Pancreas (tissue), 10 donors: ENCODE data around the gene ECHDC3. TPM values are rescaled to one million over a fixed set of nuclear protein-coding genes. Genes with fewer than 3 reads are reported as not detected.

Source experiments
- ATAC-seq, 4 donors: fragments of 200-7000 bp; cut with Tn5 transposase; one replicate each; pipeline versions ENCODE4 v1.8.0 to v1.9.1; 2020; ENCODE audit warnings: mild to moderate bottlenecking in 4 of 4, moderate library complexity in 4 of 4
- DNase-seq, 6 donors: peaks; one replicate each; pipeline ENCODE4 v3.0.0-alpha.2; 2020
- FAIRE-seq: peaks from 2 replicates; lab custom pipeline; 2012; peaks lifted over from hg19 to GRCh38; lab: Jason Lieb, UNC
- H3K27ac ChIP-seq, 4 donors: fragments of 200-600 bp; sonication (generic); 1 replicate in 3 of 4; 2 replicates in 1 of 4; pipeline versions ENCODE4 v1.5.0 to v1.8.0; 2020
- H3K27me3 ChIP-seq, 4 donors: fragments of 200-600 bp; one replicate each; pipeline ENCODE4 v1.8.0; 2021
- H3K36me3 ChIP-seq, 3 donors: fragments of 200-600 bp; sonication (generic) in 1 of 3; one replicate each; pipeline versions ENCODE4 v1.5.0 to v1.8.0; 2020 to 2021
- H3K4me1 ChIP-seq, 3 donors: fragments of 200-600 bp; one replicate each; pipeline ENCODE4 v1.8.0; 2021
- H3K4me3 ChIP-seq, 4 donors: fragments of 200-600 bp; sonication (generic) in 2 of 4; one replicate each; pipeline versions ENCODE4 v1.5.0 to v1.8.0; 2020 to 2021
- H3K9me3 ChIP-seq, 4 donors: fragments of 200-600 bp; one replicate each; pipeline ENCODE4 v1.8.0; 2021
- WGBS, 2 donors: extraction: QIAGEN DNeasy Blood & Tissue Kit; methylation state at CpG; one replicate each; pipeline ENCODE4 v1.1.7; 2013; 5-methylcytosine and 5-hydroxymethylcytosine counted together
- intact Hi-C, 3 donors: fragments of 100-400 bp; cut with DNase I; formaldehyde crosslinking; loops; one replicate each; pipeline versions ENCODE4 v1.11.1 to v1.14.2; 2022
- polyA plus RNA-seq, 2 donors: library from polyadenylated mRNA; stranded (reverse); fragments of 200-250 nt; gene quantifications; one replicate each; pipeline ENCODE4 v1.2.3, GENCODE V29; 2013
- total RNA-seq, 6 donors: library from RNA; stranded (reverse); fragmentation: NEBNext Ultra II Directional in 4 of 6; extraction: Animal tissue kit (Norgen Biotek cat#: 25700) in 4 of 6; gene quantifications; one replicate each; pipeline versions ENCODE4 v1.2.1 to v1.2.4, GENCODE V29; 2021 to 2023
- TF ChIP-seq, protein P1 (sequence below), 4 donors: fragments of 200-600 bp; sonication (generic) in 3 of 4; IDR thresholded peaks; one replicate each; pipeline versions ENCODE4 v1.5.0 to v1.8.0; 2021; ENCODE audit warnings: antibody characterized with exemption in 4 of 4
- donor health status: healthy with polysubstance abuse.
- donor health status: DM: no; HTN: no; CAD: no; lungs with moderate emphysema.
- donor health status: DM: no; HTN: no; CAD: no.
- donor health status: control.
- donor health status: control.
- donor health status: Bipolar disorder and iron deficiency.
- donor health status: DM: yes; HTN: yes; CAD: no.
- donor health status: DM: no; HTN: no; CAD: no.
- donor health status: DM: no; HTN: no; CAD: no.
- donor health status: DM: yes; HTN: yes; CAD: no.

The ECHDC3 gene
- total and polyA plus RNA-seq, 8 donors = 9.7 to 19.6 (median 16.6) TPM

GRCh38 chr10:11765141-11765540 lies 23.0 kb downstream of the ECHDC3 start:
- intact Hi-C loops = loop anchor here in 1 of 3 donors (10.0 kb wide), 1 partner anchor 250 kb away; no protein-coding TSS in a partner anchor
- no peak for FAIRE-seq
- H3K27ac ChIP-seq = no peak overlapping the region
- H3K36me3 ChIP-seq = peaks cover 0 to 5% (median 0%) of the 10 kb centered on the region in 3 donors
- 79 to 81% methylated on average over 6 of the region's 6 CpGs for WGBS, 2 donors
- no peak for DNase-seq
- H3K27me3 ChIP-seq = no peaks in the 10 kb centered on the region
- no peak for ATAC-seq
- H3K4me3 ChIP-seq = no peak overlapping the region
- TF ChIP-seq, protein P1, sequence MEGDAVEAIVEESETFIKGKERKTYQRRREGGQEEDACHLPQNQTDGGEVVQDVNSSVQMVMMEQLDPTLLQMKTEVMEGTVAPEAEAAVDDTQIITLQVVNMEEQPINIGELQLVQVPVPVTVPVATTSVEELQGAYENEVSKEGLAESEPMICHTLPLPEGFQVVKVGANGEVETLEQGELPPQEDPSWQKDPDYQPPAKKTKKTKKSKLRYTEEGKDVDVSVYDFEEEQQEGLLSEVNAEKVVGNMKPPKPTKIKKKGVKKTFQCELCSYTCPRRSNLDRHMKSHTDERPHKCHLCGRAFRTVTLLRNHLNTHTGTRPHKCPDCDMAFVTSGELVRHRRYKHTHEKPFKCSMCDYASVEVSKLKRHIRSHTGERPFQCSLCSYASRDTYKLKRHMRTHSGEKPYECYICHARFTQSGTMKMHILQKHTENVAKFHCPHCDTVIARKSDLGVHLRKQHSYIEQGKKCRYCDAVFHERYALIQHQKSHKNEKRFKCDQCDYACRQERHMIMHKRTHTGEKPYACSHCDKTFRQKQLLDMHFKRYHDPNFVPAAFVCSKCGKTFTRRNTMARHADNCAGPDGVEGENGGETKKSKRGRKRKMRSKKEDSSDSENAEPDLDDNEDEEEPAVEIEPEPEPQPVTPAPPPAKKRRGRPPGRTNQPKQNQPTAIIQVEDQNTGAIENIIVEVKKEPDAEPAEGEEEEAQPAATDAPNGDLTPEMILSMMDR (IDR thresholded peaks at IDR 0.05) = no peak
- H3K9me3 ChIP-seq = no peaks in the 10 kb centered on the region
- H3K4me1 ChIP-seq = no peaks in the 10 kb centered on the region

DNA sequence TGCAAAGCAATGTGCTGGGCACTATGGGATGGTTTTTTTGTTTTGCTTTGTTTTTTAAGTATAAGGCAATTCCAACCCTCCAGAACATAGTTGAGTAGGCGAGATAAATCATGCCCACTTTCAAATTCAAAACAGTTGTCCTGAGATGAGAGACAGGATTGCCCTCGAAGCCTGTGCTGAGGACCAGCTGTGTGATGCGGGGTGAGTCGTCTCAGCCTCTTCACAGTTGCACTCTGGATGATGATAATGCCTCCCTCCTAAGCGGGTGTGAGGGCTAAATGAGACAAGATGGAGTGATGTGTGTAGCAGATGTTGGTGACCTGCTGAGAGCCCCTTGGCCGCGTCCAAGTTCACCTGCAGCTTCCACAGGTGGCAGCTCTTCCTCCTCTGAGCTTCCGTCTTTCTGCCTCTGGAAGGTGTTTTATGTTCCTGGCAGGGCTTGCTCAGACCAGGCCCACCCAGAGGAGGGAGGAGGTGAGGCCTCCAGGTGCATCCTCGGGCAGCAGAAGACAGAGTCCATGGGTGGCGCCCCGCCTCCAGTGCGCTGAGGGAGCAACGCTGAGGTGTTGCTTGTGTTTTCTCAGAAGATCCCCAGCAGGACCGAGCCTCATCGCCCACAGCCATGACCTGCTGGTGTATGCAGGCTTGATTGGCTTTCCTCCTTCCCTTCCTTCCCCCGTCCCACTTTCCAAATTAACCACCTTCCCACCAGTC lies 30.6 kb downstream of the ECHDC3 start:
- FAIRE-seq (no peak), DNase-seq (no peak), ATAC-seq (no peak)
- 83 to 90% methylated on average over 16 of the region's 16 CpGs for WGBS, 2 donors
- Histone ChIP-seq H3K27me3 (no peaks in the 10 kb centered on the region), H3K9me3 (no peaks in the 10 kb centered on the region), H3K4me3 (no peak overlapping the region), H3K27ac (no peak overlapping the region), H3K4me1 (no peaks in the 10 kb centered on the region), H3K36me3 (no peaks in the 10 kb centered on the region)
- intact Hi-C loops = no loop called here
- TF ChIP-seq, protein P1 (IDR thresholded peaks at IDR 0.05) = no peak

DNA sequence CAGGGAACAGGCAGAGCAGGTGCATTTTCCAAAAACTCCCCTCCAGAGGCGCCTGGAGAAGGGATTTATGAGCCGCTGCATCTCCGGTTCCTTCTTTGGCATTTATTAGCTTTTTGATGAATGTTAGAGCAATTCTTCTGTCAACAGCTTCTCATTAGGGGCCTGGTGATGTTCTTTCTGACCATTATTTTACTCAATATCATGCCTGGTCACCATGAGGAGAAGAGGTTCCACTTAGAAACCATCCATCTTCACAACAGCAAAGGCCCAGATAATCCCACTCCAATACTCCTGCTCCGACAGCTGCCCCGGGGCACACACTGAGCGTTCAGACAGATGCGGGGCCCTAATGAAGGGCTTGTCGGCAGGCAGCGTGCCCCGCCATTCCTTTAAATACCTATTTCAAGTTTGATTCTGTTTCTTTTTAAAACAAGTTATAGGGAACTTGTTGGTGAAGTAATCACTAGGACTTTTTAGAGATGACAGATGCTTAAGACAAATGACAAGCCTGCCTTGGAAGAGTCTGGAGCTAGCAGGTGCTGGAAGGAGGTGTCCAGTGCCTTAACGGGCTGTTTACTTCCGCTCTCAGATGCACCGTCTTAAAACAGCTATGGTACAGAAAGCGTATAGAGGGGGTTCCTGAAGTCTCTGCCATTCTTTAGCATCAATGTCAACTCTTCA lies 31.7 kb downstream of the ECHDC3 start:
- H3K9me3 ChIP-seq = no peaks in the 10 kb centered on the region
- DNase-seq (no peak), FAIRE-seq (no peak), ATAC-seq (no peak)
- 88 to 94% methylated on average over 14 of the region's 14 CpGs for WGBS, 2 donors
- H3K27ac ChIP-seq = no peak overlapping the region
- no peaks in the 10 kb centered on the region for H3K4me1 ChIP-seq
- H3K4me3 ChIP-seq = no peak overlapping the region
- TF ChIP-seq, protein P1 (IDR thresholded peaks at IDR 0.05) = no peak
- intact Hi-C loops = no loop called here
- no peaks in the 10 kb centered on the region for H3K36me3 ChIP-seq
- H3K27me3 ChIP-seq = no peaks in the 10 kb centered on the region

- 57 to 65% methylated on average over 5 of the region's 5 CpGs for WGBS, 2 donors
- H3K4me1 ChIP-seq = no peaks in the 10 kb centered on the region
- DNase-seq (no peak), FAIRE-seq (no peak), ATAC-seq (no peak)
- TF ChIP-seq, protein P1 (IDR thresholded peaks at IDR 0.05) = no peak
- H3K27me3 ChIP-seq = no peaks in the 10 kb centered on the region
- H3K9me3 ChIP-seq = no peaks in the 10 kb centered on the region
- H3K27ac ChIP-seq = no peak overlapping the region
- H3K36me3 ChIP-seq = no peaks in the 10 kb centered on the region
- no peak overlapping the region for H3K4me3 ChIP-seq
- intact Hi-C loops = no loop called here
These were observed 33.2 kb downstream of the ECHDC3 start for GRCh38 chr10:11775412-11775811.

DNA sequence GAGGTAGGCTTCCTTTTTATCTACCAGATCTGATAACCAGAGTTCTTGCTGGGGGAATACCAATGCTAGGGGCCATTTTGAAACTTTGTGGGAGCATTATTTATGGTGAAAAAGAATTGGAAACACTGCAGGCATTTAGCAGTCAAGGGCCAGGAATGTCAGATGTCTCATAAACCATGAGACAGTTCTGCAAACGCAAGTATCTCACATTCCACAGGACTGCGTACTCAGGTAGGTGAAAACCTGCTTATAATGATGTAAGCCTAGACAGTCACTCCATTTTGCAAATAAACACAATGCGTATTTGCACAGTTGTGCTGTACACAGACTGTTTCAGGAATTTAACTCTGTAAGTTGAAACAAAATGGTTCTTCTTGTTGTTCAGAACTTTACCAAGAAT lies 33.9 kb downstream of the ECHDC3 start:
- DNase-seq (no peak), FAIRE-seq (no peak), ATAC-seq (no peak)
- Histone ChIP-seq H3K27me3 (no peaks in the 10 kb centered on the region), H3K27ac (no peak overlapping the region), H3K36me3 (no peaks in the 10 kb centered on the region), H3K4me1 (no peaks in the 10 kb centered on the region), H3K4me3 (no peak overlapping the region), H3K9me3 (no peaks in the 10 kb centered on the region)
- intact Hi-C loops = no loop called here
- TF ChIP-seq, protein P1 (IDR thresholded peaks at IDR 0.05) = no peak
- 64 to 68% methylated on average over 3 of the region's 3 CpGs for WGBS, 2 donors
